HG03439 (cell line): Measurements from ENCODE around the gene SPECC1L.

Source experiments
- ATAC-seq: cut with Tn5 transposase; IDR thresholded peaks from one replicate; pipeline ENCODE4 v1.9.1; 2021; ENCODE audit warnings: mild to moderate bottlenecking, moderate library complexity; ENCODE audit not compliant: unreplicated experiment

SPECC1L gene

GRCh38 chr22:24440718-24441405 lies 170.2 kb downstream of the SPECC1L start:
- ATAC-seq = no peak

DNA sequence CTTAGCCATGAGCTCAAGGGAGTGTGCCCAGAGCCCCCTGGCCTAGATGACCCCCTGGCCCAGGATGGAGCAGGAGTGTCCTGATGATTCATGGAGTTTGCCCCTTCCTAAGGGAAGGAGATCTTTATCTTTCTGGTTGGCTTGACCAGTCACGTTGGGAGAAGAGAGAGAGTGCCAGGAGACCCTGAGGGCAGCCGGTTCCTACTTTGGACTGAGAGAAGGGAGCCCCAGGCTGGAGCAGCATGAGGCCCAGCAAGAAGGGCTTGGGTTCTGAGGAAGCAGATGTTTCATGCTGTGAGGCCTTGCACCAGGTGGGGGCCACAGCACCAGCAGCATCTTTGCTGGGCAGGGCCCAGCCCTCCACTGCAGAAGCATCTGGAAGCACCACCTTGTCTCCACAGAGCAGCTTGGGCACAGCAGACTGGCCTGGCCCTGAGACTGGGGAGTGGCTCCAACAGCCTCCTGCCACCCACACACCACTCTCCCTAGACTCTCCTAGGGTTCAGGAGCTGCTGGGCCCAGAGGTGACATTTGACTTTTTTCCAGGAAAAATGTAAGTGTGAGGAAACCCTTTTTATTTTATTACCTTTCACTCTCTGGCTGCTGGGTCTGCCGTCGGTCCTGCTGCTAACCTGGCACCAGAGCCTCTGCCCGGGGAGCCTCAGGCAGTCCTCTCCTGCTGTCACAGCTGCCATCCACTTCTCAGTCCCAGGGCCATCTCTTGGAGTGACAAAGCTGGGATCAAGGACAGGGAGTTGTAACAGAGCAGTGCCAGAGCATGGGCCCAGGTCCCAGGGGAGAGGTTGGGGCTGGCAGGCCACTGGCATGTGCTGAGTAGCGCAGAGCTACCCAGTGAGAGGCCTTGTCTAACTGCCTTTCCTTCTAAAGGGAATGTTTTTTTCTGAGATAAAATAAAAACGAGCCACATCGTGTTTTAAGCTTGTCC lies 171.0 kb downstream of the SPECC1L start:
- ATAC-seq = no peak

DNA sequence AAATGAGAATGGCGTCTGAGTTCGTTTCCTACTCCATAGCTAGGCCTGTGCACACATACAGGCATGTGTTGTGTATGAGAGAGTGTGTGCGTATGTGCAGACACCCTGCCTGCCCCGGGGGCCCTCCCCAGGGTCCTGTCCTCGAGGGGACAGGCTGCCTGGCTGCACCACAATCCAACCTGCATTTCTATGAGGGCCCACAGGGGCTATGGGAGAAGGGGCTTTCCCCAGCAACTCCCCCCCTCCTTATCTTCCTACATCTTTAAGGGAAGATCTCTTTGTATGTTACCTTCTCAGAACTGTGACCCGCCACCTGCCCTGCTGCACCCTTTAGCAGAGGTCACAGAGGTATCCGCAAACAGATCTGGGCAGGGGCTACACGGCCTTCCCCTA lies 171.7 kb downstream of the SPECC1L start:
- ATAC-seq = no peak

DNA sequence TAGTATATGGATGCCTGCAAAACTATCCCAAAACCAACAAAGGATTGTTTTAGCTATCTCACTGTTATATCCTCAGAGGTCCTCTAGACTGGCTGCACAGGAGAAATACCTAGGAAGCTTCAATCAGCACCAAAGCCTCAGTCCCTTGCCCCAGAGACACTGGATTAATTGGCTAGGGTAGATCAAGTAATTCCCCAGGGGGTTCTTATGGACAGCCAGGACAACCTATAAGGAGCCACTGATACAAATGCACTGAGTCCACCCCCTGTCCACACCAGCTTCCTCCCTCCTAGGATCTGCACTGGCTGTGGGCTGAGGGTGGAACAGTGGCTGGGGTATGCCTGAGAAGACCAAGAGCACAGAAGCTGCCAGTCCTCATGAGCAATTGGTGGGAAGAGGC lies 173.0 kb downstream of the SPECC1L start:
- ATAC-seq = no peak

DNA sequence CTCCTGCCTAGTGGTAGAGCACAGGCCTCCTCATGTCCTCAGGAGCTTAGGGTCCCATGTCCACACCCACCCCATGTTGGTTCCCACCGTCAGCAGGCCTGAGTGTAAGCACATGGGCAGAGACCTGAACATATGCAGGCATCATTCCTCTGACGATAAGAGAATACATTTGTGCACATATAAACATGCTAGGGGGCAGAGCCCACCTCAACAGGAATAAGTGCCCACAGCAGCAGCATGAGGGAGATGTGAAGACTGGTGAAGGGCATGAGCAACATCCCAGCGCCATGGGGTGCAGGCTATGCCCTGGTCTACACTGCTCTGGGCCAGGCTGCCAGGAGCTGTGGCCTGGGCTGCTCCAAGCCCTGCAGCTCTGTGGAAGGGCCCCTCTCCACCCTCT lies 173.6 kb downstream of the SPECC1L start:
- ATAC-seq = no peak

- no peak for ATAC-seq
Measured at GRCh38 chr22:24444729-24445466, 174.3 kb downstream of the SPECC1L start.

DNA sequence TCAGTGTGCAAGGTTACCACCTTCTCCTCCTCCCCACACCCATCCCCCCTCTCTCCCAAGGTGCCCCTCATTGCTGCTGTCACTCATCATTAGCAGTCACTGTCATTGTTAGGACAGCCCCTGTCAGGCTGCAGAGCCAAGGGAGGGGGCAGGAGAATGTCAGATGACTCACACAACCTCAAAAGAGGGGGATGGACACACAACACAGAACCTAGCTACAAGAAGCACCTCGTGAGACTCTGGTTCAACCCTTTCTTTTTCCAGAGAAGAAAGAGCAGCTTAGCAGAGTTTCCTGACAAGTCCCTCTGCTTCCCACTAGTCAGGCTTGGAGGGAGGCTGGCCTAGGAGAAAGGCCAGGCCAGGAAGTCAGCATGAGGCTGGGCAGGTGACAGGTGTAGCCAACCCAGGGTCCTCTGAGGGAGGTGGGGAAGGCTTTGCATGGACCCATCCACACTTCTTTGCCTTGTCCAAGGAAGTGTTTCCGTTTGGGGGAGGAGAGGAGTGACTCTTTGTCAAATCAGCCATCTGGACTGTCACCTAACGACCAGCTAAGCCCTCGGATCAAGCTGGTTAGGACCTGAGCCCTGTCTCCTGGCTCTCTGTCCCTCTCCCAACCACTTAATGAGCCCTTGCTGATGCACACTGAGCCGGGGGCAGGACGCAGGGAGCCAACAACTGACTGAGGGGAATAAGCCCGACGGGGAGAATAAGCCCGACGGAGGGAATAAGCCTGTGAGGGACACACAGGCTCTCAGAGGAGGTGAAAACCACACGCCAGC lies 175.0 kb downstream of the SPECC1L start:
- ATAC-seq = no peak

- no peak for ATAC-seq
Measured at GRCh38 chr22:24446260-24446611, 175.6 kb downstream of the SPECC1L start.

GRCh38 chr22:24450610-24451009 lies 180.0 kb downstream of the SPECC1L start:
- no peak for ATAC-seq

GRCh38 chr22:24451162-24451561 lies 180.5 kb downstream of the SPECC1L start:
- no peak for ATAC-seq

- no peak for ATAC-seq
Measured at GRCh38 chr22:24453853-24454252, 183.2 kb downstream of the SPECC1L start.

DNA sequence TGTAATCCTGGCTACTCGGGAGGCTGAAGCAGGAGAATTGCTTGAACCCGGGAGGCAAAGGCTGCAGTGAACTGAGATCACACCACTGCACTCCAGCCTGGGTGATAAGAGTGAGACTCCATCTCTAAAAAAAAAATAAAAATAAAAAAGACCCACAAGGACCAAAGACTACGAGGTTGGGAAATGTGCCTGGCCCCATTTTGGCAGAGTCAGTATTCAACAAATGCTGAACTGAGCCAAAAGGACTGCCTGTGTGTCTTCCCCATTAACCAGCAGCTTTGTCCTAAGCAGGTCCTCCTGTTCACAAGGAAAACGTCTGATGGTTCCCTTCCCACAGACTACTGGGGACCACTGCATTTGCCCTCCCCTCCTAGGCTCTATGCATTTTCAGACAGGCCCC lies 184.4 kb downstream of the SPECC1L start:
- no peak for ATAC-seq

- ATAC-seq = no peak
Measured at GRCh38 chr22:24455751-24456426, 185.3 kb downstream of the SPECC1L start.

- no peak for ATAC-seq
Measured at GRCh38 chr22:24457894-24458420, 187.3 kb downstream of the SPECC1L start.

DNA sequence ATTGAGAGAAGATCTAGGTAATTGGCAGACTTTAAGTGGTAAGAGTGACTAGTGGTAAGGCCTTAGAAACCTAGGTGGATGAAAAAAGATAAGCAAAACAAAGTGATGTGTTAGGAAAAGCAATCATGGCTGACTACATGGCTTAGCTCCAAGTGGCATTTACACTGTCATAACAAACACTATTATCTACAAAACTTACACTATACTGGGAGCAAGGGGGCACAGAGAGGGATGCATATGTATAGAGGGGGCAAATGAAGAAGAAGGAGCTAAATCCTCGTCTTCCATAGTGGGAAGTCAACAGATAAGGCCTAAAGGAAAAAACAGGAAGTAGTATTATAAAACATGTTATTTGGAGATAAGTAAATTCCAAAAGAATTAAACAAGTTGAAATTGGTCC lies 189.3 kb downstream of the SPECC1L start:
- no peak for ATAC-seq

DNA sequence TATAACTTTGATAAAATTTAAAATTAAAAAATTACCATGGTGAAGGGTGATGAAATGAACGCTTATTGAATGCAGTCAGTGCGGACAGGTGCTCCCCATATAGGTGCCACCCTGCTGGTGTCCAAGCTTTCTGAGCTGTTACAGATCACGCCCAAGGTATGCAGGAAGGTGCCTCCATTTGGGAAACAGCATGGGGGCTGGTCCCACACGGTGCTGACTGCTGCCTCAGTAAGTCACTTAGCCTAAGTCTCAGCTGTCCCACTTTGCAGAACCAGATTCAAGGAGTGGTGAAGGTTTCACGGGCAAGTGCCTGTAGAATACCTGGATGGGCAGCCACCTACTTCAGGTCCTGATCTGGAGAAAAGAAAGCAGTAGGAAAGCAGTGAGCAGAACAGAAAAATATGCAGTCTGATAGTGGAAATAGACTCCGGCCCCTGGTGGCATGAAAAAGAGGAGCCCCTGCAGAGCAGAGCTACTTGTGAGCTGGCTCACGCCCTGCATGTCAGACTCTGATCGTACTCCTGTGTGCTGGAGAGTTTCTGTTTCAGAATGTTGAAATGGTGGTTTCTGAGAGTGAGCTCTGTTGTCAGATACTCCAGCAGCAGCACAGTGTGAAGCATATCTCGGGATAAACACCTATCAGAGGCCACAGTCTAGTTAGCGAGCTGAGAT lies 189.9 kb downstream of the SPECC1L start:
- ATAC-seq = no peak

- ATAC-seq = no peak
Measured at GRCh38 chr22:24463071-24463760, 192.6 kb downstream of the SPECC1L start.

- ATAC-seq = no peak
Measured at GRCh38 chr22:24465566-24465965, 194.9 kb downstream of the SPECC1L start.

GRCh38 chr22:24465975-24466374 lies 195.3 kb downstream of the SPECC1L start:
- no peak for ATAC-seq
